ENCODE results near the gene CNOT1. TPM values are rescaled to one million over a fixed set of nuclear protein-coding genes. Genes with fewer than 3 reads are reported as not detected.

The CNOT1 gene
- total and polyA plus RNA-seq, 2 experiments from 2014 or later = 50.8 to 113 TPM

GRCh38 chr16:58472266-58472665, 157.4 kb downstream of the CNOT1 start:
- no peak for DNase-seq (ENCODE audit: low spot score)
- H3K79me2 ChIP-seq = no peaks in the 10 kb centered on the region
- H3K27me3 ChIP-seq = peaks cover 18% of the 10 kb centered on the region
- no peak overlapping the region for H3K4me2 ChIP-seq
- H3K9me3 ChIP-seq (ENCODE audit: low read depth) = no peaks in the 10 kb centered on the region
- H3K4me1 ChIP-seq (ENCODE audit: insufficient read depth) = no peaks in the 10 kb centered on the region
- H4K20me1 ChIP-seq (ENCODE audit: insufficient read depth, poor library complexity, severe bottlenecking) = no peaks in the 10 kb centered on the region
- H3K36me3 ChIP-seq (replicated peaks; ENCODE audit: insufficient read depth, low read depth) = no peaks in the 10 kb centered on the region
- no peaks in the 10 kb centered on the region for H3K9me2 ChIP-seq (replicated peaks; ENCODE audit: insufficient read depth)
- WGBS (ENCODE audit: low lambda C conversion rate, missing lambda C conversion rate) = 94% methylated on average over 9 of the region's 9 CpGs
- H2AFZ ChIP-seq = no peak overlapping the region
- no peak overlapping the region for H3K27ac ChIP-seq
- TF ChIP-seq EZH2phosphoT487 (IDR thresholded peaks at IDR 0.05; ENCODE audit: low read depth, severe bottlenecking, unreplicated experiment) = no peak
- no peak for TF ChIP-seq EZH2 (IDR thresholded peaks at IDR 0.05; ENCODE audit: borderline replicate concordance)
- TF ChIP-seq CTCF (IDR thresholded peaks at IDR 0.05; ENCODE audit: poor library complexity) = no peak
- H3K4me3 ChIP-seq = no peak overlapping the region

DNA sequence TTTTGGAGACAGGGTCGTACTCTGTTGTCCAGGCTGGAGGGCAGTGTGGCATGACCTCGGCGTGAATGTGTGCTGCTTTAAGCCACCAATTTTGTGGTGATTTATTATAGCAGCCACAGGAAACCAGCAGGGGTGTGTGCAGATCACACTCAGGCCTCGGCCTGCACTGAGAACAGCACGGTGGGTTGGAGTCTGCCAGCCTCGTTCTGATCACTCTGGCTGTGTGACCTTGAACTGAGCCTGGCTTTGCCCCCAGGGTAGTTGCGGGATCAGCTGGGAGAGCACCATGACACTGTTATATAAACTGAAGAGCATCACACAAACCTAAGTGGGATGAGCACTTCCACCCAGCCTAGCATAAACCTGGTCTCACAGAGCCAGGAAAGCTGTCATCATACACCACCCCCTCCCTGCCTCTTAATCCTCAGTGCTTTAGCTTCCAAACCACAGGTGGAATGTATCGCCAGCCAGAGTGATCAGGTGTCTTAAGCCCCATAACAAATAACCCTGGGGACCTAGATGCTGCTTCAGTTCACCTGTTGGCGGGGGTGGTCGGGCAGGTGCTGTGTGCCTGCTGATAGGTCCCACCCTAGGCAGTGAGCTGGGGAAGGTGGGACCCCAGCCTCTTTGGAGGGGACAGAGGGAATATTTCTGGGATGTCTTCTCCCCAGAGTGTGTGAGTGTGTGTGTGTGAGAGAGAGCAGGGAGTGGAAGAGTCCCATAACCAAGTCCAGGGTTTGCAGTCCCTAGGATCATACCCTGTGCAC, 158.2 kb downstream of the CNOT1 start:
- H3K9me3 ChIP-seq (ENCODE audit: low read depth) = no peaks in the 10 kb centered on the region
- no peaks in the 10 kb centered on the region for H3K79me2 ChIP-seq
- TF ChIP-seq CTCF (IDR thresholded peaks at IDR 0.05; ENCODE audit: poor library complexity) (no peak), EZH2phosphoT487 (IDR thresholded peaks at IDR 0.05; ENCODE audit: low read depth, severe bottlenecking, unreplicated experiment) (no peak), EZH2 (IDR thresholded peaks at IDR 0.05; ENCODE audit: borderline replicate concordance) (no peak)
- H3K36me3 ChIP-seq (replicated peaks; ENCODE audit: insufficient read depth, low read depth) = no peaks in the 10 kb centered on the region
- H3K4me2 ChIP-seq = no peak overlapping the region
- no peak overlapping the region for H3K4me3 ChIP-seq
- 71% methylated on average over 10 of the region's 10 CpGs for WGBS (ENCODE audit: low lambda C conversion rate, missing lambda C conversion rate)
- no peak overlapping the region for H3K27ac ChIP-seq
- peaks cover 27% of the 10 kb centered on the region for H3K27me3 ChIP-seq
- no peaks in the 10 kb centered on the region for H4K20me1 ChIP-seq (ENCODE audit: insufficient read depth, poor library complexity, severe bottlenecking)
- no peak overlapping the region for H2AFZ ChIP-seq
- no peak for DNase-seq (ENCODE audit: low spot score)
- no peaks in the 10 kb centered on the region for H3K4me1 ChIP-seq (ENCODE audit: insufficient read depth)
- no peaks in the 10 kb centered on the region for H3K9me2 ChIP-seq (replicated peaks; ENCODE audit: insufficient read depth)

Small RNA genes within 50 kb of the gene (small RNA-seq; reads per million reads assigned to genes)
- gene RNU6-103P (not detected), gene SNORA46 (85.2 reads per million, percentile 97 among the genes with 10 or more reads in this experiment), gene SNORA50A (not detected)

Other genes with a start within 250 kb of the CNOT1 start
- gene GINS3, start 237.4 kb downstream of the CNOT1 start, total RNA-seq = 3.0 and 4.4 TPM in 2 replicates
- 2.1 and 3.7 TPM in 2 replicates for gene GINS3, start 237.4 kb downstream of the CNOT1 start, polyA plus RNA-seq
- gene NDRG4, start 129.7 kb downstream of the CNOT1 start, total RNA-seq = 3.1 and 8.7 TPM in 2 replicates
- 4.3 and 8.6 TPM in 2 replicates for gene NDRG4, start 129.7 kb downstream of the CNOT1 start, polyA plus RNA-seq
- gene SETD6, start 114.3 kb downstream of the CNOT1 start, total RNA-seq = 9.9 and 11.4 TPM in 2 replicates
- 9.7 and 13.1 TPM in 2 replicates for gene SETD6, start 114.3 kb downstream of the CNOT1 start, polyA plus RNA-seq
- gene SLC38A7, start 54.9 kb upstream of the CNOT1 start, total RNA-seq = 22.3 and 36.7 TPM in 2 replicates
- 25.7 and 32.5 TPM in 2 replicates for gene SLC38A7, start 54.9 kb upstream of the CNOT1 start, polyA plus RNA-seq
- 63.0 and 83.8 TPM in 2 replicates for gene GOT2, start 104.5 kb upstream of the CNOT1 start, total RNA-seq
- 87.9 and 103 TPM in 2 replicates for gene GOT2, start 104.5 kb upstream of the CNOT1 start, polyA plus RNA-seq

Data from hepatocyte (in vitro differentiated cells).